Measurements from ENCODE around the gene TXNDC12. TPM values are rescaled to one million over a fixed set of nuclear protein-coding genes. Genes with fewer than 3 reads are reported as not detected.

The TXNDC12 gene
- polyA plus RNA-seq, 3 donors: 24.3 to 125 (median 121) TPM

DNA sequence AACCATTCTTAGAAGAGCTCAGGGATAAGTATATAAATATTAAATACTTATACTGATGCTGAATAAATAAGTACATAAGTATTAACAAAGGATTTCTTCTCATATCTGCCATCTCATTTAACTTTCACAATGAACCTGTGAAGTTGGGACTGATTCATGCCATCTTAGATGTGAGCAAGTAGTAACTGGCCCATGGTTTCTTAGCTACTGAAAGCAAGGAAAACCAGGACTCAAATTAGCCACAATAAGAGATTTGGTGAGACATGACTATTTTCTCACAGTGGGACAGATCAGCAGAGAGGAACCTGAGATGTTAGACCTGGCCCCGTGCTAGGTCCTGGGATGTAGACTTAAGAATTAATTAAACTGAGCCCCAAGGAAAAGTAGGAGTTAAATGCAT, 56.3 kb downstream of the TXNDC12 start:
- H4K20me1 ChIP-seq (ENCODE audit: insufficient read depth, low read length): no peaks in the 10 kb centered on the region
- WGBS (ENCODE audit: insufficient coverage): no CpG with 5 or more reads among the region's 1 CpG
- no peak overlapping the region for H3K4me3 ChIP-seq (replicated peaks in 1 of 3; ENCODE audit: low read depth in 2 of 3, low read length in 3 of 3)
- peaks cover 0 to 2% (median 0%) of the 10 kb centered on the region in 7 donors for H3K9me3 Mint-ChIP-seq
- H3K4me1 ChIP-seq (ENCODE audit: control insufficient read depth in 1 of 2, insufficient read depth in 2 of 2, low read length in 2 of 2): no peaks in the 10 kb centered on the region
- H3K79me2 ChIP-seq (ENCODE audit: insufficient read depth, low read length): no peaks in the 10 kb centered on the region
- H3K36me3 Mint-ChIP-seq: no peaks in the 10 kb centered on the region
- no peaks in the 10 kb centered on the region for H3K36me3 ChIP-seq (replicated peaks in 1 of 2; ENCODE audit: control insufficient read depth in 1 of 2, insufficient read depth in 2 of 2, low read length in 2 of 2)
- H2AFZ ChIP-seq (ENCODE audit: insufficient read depth, low read depth, low read length, poor library complexity, severe bottlenecking): no peak overlapping the region
- TF ChIP-seq CTCF (IDR thresholded peaks at IDR 0.05): no peak
- no peak overlapping the region for H3K4me3 Mint-ChIP-seq
- H3K4me2 ChIP-seq (replicated peaks; ENCODE audit: extremely low read depth, low read length, poor library complexity, severe bottlenecking): no peak overlapping the region
- H3K9ac ChIP-seq (ENCODE audit: insufficient read depth, low read length, poor library complexity, severe bottlenecking): no peak overlapping the region
- DNase-seq: no peak
- peaks cover 2 to 8% of the 10 kb centered on the region in 2 donors for H3K27me3 ChIP-seq (ENCODE audit: control insufficient read depth in 2 of 2, insufficient read depth in 2 of 2, low read length in 2 of 2)
- H3K9me3 ChIP-seq (replicated peaks in 1 of 2; ENCODE audit: control insufficient read depth in 1 of 2, insufficient read depth in 1 of 2, low read length in 2 of 2): no peaks in the 10 kb centered on the region
- no peak overlapping the region for H3K27ac Mint-ChIP-seq
- H3K4me1 Mint-ChIP-seq: no peaks in the 10 kb centered on the region
- peaks cover 10 to 14% (median 12%) of the 10 kb centered on the region in 3 donors for H3K27me3 Mint-ChIP-seq (ENCODE audit: low read depth in 3 of 3)
- no peak overlapping the region for H3K27ac ChIP-seq (ENCODE audit: low read depth in 1 of 2, low read length in 2 of 2)
- intact Hi-C loops (cut with micrococcal nuclease): no loop called here

DNA sequence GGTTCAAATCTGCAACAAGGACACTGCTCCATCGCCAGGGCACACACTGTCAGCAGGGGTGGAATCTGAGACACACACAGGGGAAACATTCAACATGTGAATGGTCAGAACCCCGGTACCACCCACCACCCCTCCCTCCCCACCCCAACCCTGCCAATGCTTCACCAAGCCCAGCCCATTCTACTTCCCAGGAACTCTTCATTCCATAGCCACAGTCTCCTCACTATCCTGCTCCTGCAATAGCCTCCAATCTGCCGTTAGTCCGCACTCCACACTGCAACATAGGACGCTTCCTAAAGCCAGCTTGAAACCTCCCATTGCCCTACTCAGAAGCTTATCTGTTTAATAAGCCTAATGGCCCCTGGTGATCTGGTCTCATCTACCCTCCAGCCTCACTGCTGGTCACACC, 57.0 kb downstream of the TXNDC12 start:
- Histone ChIP-seq H3K9me3 (replicated peaks in 1 of 2; ENCODE audit: control insufficient read depth in 1 of 2, insufficient read depth in 1 of 2, low read length in 2 of 2) (no peaks in the 10 kb centered on the region), H3K27me3 (ENCODE audit: control insufficient read depth in 2 of 2, insufficient read depth in 2 of 2, low read length in 2 of 2) (peaks cover 3 to 8% of the 10 kb centered on the region in 2 donors), H3K4me1 (ENCODE audit: control insufficient read depth in 1 of 2, insufficient read depth in 2 of 2, low read length in 2 of 2) (no peaks in the 10 kb centered on the region), H3K27ac (ENCODE audit: low read depth in 1 of 2, low read length in 2 of 2) (no peak overlapping the region), H4K20me1 (ENCODE audit: insufficient read depth, low read length) (no peaks in the 10 kb centered on the region), H3K4me3 (replicated peaks in 1 of 3; ENCODE audit: low read depth in 2 of 3, low read length in 3 of 3) (no peak overlapping the region), H3K79me2 (ENCODE audit: insufficient read depth, low read length) (no peaks in the 10 kb centered on the region), H3K4me2 (replicated peaks; ENCODE audit: extremely low read depth, low read length, poor library complexity, severe bottlenecking) (no peak overlapping the region), H3K9ac (ENCODE audit: insufficient read depth, low read length, poor library complexity, severe bottlenecking) (no peak overlapping the region), H3K36me3 (replicated peaks in 1 of 2; ENCODE audit: control insufficient read depth in 1 of 2, insufficient read depth in 2 of 2, low read length in 2 of 2) (no peaks in the 10 kb centered on the region), H2AFZ (ENCODE audit: insufficient read depth, low read depth, low read length, poor library complexity, severe bottlenecking) (no peak overlapping the region)
- H3K4me1 Mint-ChIP-seq: no peaks in the 10 kb centered on the region
- peaks cover 14 to 16% (median 15%) of the 10 kb centered on the region in 3 donors for H3K27me3 Mint-ChIP-seq (ENCODE audit: low read depth in 3 of 3)
- DNase-seq: no peak
- H3K9me3 Mint-ChIP-seq: peaks cover 0 to 2% (median 0%) of the 10 kb centered on the region in 7 donors
- intact Hi-C loops (cut with micrococcal nuclease): no loop called here
- no peak for TF ChIP-seq CTCF (IDR thresholded peaks at IDR 0.05)
- no peaks in the 10 kb centered on the region for H3K36me3 Mint-ChIP-seq
- WGBS (ENCODE audit: insufficient coverage): 74% methylated on average over 5 of the region's 5 CpGs
- H3K27ac Mint-ChIP-seq: no peak overlapping the region
- H3K4me3 Mint-ChIP-seq: no peak overlapping the region
